Naive thymus-derived CD4-positive, alpha-beta T cell (primary cell): ENCODE results near the gene BCAS3. TPM values are rescaled to one million over a fixed set of nuclear protein-coding genes. Genes with fewer than 3 reads are reported as not detected.
"Not testable (repeated sequence)": the region's sequence is repeated elsewhere in the genome, so short reads cannot be mapped to it uniquely, and the experiment has no call there.

Experiments used
- ATAC-seq: fragments of 150-1000 bp; cut with Tn5 transposase; 2 replicates; pipeline ENCODE4 v1.10.0; 2021; ENCODE audit warnings: mild to moderate bottlenecking, moderate library complexity
- CTCF ChIA-PET: fragments of 350-600 bp; sonication (Branson Sonifier 250); formaldehyde crosslinking; loops from one replicate; lab custom pipeline; 2021; ENCODE audit warnings: antibody characterized with exemption; lab: Charles Lee
- POLR2A ChIA-PET: fragments of 350-600 bp; sonication (Branson Sonifier 250); formaldehyde crosslinking; loops from one replicate; lab custom pipeline; 2021; ENCODE audit warnings: antibody characterized with exemption, inconsistent platforms; lab: Charles Lee
- DNase-seq, 9 donors: peaks; one replicate each; pipeline versions ENCODE4 v3.0.0 to v3.0.0-alpha.2; 2020 to 2022; ENCODE audit warnings: mixed read lengths in 1 of 9
- H3K27ac ChIP-seq: one replicate; pipeline ENCODE4 v1.7.0; 2013; ENCODE audit warnings: mild to moderate bottlenecking, low read depth, low read length, moderate library complexity
- H3K27me3 ChIP-seq, 2 donors: one replicate each; pipeline ENCODE4 v1.7.0; 2013; ENCODE audit warnings: low read length in 2 of 2, mild to moderate bottlenecking in 2 of 2, moderate library complexity in 2 of 2; ENCODE audit not compliant: control insufficient read depth in 2 of 2, insufficient read depth in 2 of 2
- H3K36me3 ChIP-seq, 3 experiments: 1 replicate in 2 of 3; 2 replicates in 1 of 3; pipeline ENCODE4 v1.7.0; 2013; ENCODE audit warnings: low read length in 3 of 3, mild to moderate bottlenecking in 3 of 3, moderate library complexity in 1 of 3; ENCODE audit not compliant: insufficient read depth in 3 of 3, control insufficient read depth in 2 of 3
- H3K4me1 ChIP-seq, 2 donors: one replicate each; pipeline ENCODE4 v1.7.0; 2013; ENCODE audit warnings: low read length in 2 of 2, mild to moderate bottlenecking in 2 of 2, moderate library complexity in 1 of 2; ENCODE audit not compliant: control insufficient read depth in 2 of 2, insufficient read depth in 2 of 2
- H3K4me3 ChIP-seq: 2 replicates; pipeline ENCODE4 v1.7.0; 2013; ENCODE audit warnings: mild to moderate bottlenecking, low read length
- H3K9me3 ChIP-seq, 3 experiments: 1 replicate in 2 of 3; 2 replicates in 1 of 3; pipeline ENCODE4 v1.7.0; 2013; ENCODE audit warnings: low read length in 3 of 3; ENCODE audit not compliant: control insufficient read depth in 2 of 3
- H3K27ac Mint-ChIP-seq, 9 donors: one replicate each; pipeline ENCODE4 v1.8.0; 2020 to 2022; ENCODE audit warnings: mixed read lengths in 9 of 9, mild to moderate bottlenecking in 8 of 9, moderate library complexity in 5 of 9, inconsistent platforms in 2 of 9
- H3K27me3 Mint-ChIP-seq, 5 donors: one replicate each; pipeline ENCODE4 v1.8.0; 2021 to 2022; ENCODE audit warnings: mixed read lengths in 5 of 5, mild to moderate bottlenecking in 1 of 5
- H3K36me3 Mint-ChIP-seq, 5 donors: one replicate each; pipeline ENCODE4 v1.8.0; 2020 to 2022; ENCODE audit warnings: mixed read lengths in 5 of 5, mild to moderate bottlenecking in 3 of 5, inconsistent platforms in 1 of 5
- H3K4me1 Mint-ChIP-seq, 7 donors: one replicate each; pipeline ENCODE4 v1.8.0; 2020 to 2022; ENCODE audit warnings: mixed read lengths in 7 of 7, mild to moderate bottlenecking in 3 of 7, inconsistent platforms in 1 of 7
- H3K4me3 Mint-ChIP-seq, 10 donors: one replicate each; pipeline ENCODE4 v1.8.0; 2020 to 2022; ENCODE audit warnings: mild to moderate bottlenecking in 10 of 10, mixed read lengths in 10 of 10, moderate library complexity in 6 of 10, inconsistent platforms in 2 of 10
- H3K9me3 Mint-ChIP-seq, 11 donors: one replicate each; pipeline ENCODE4 v1.8.0; 2020 to 2022; ENCODE audit warnings: mixed read lengths in 11 of 11, mild to moderate bottlenecking in 4 of 11, inconsistent platforms in 1 of 11, moderate library complexity in 1 of 11
- intact Hi-C, 2 donors: fragments of 100-400 bp; cut with micrococcal nuclease; formaldehyde crosslinking; loops; one replicate each; pipeline ENCODE4 v1.15.1; 2023
- polyA plus RNA-seq, 2 donors: library from polyadenylated mRNA; unstranded; fragments of 300-500 nt; fragmentation: Illumina TruSeq; gene quantifications; one replicate each; pipeline ENCODE4 v1.2.3, GENCODE V29; 2021
- total RNA-seq, 6 experiments: library from RNA in 5 of 6; stranded (reverse) in 5 of 6; gene quantifications; 1 replicate in 5 of 6; 2 replicates in 1 of 6; pipeline ENCODE4 v1.2.3 and lab custom pipeline; 2021 to 2026

Gene BCAS3
- total and polyA plus RNA-seq, 7 experiments from 2014 or later: 18.4 to 57.8 (median 37.5) TPM

DNA sequence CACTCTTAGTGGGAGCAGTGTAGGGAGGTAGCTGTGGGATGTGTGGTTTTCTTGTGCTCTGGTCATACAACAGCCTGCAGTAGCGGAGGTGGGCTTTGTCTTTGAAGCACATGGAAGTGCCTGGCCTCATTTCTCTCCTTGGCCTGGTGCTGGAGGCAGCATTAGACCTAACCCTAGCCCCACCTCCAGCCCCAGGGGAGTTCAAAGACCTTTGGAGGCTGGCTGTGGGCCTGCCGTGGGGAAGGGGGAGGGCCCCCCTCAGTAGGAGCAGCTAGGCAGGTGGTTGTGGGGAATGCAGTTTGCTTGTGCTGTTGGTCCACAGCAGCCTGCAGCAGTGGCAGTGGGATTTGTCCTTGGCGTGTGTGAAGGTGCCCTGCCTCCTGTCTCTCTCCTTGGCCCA lies 91.7 kb downstream of the BCAS3 start:
- H3K27ac ChIP-seq: no peak overlapping the region
- H3K9me3 ChIP-seq: no peaks in the 10 kb centered on the region
- Mint-ChIP-seq H3K27me3 (no peaks in the 10 kb centered on the region), H3K27ac (no peak overlapping the region), H3K36me3 (peaks cover 5 to 32% (median 21%) of the 10 kb centered on the region in 5 donors), H3K4me3 (no peak overlapping the region), H3K9me3 (peaks cover 0 to 11% (median 5%) of the 10 kb centered on the region in 11 donors), H3K4me1 (peaks cover 7 to 24% (median 13%) of the 10 kb centered on the region in 7 donors)
- ATAC-seq (no peak), DNase-seq (no peak)
- no peaks in the 10 kb centered on the region for H3K27me3 ChIP-seq
- no peak overlapping the region for H3K4me3 ChIP-seq
- intact Hi-C loops: no loop called here
- POLR2A ChIA-PET: no interaction called here
- CTCF ChIA-PET: no interaction called here
- H3K36me3 ChIP-seq: no peaks in the 10 kb centered on the region
- H3K4me1 ChIP-seq: no peaks in the 10 kb centered on the region

DNA sequence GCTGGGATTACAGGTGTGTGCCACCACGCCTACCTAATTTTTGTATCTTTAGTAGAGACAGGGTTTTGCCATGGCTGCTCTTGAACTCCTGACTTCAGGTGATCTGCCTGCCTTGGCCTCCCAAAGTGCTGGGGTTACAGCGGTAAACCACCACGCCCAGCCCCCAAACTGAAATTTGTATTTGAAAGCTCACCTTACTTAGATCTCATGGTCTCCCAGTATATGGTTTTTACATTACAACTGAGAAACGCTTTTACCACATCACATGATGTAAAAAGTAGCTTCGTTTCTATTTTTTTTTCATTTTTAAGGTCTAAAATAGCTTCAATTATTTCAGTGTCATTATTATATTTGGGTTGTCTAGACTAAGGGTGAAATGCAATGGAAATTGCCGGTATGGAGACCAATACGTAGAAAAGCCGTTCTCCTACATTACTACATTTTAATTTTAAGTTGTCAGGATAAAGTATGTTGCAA lies 93.3 kb downstream of the BCAS3 start:
- Histone ChIP-seq H3K4me3 (no peak overlapping the region), H3K27me3 (no peaks in the 10 kb centered on the region), H3K9me3 (no peaks in the 10 kb centered on the region), H3K27ac (no peak overlapping the region), H3K4me1 (no peaks in the 10 kb centered on the region), H3K36me3 (no peaks in the 10 kb centered on the region)
- POLR2A ChIA-PET: no interaction called here
- Mint-ChIP-seq H3K4me1 (peaks cover 5 to 19% (median 11%) of the 10 kb centered on the region in 7 donors), H3K27ac (no peak overlapping the region), H3K4me3 (no peak overlapping the region), H3K27me3 (no peaks in the 10 kb centered on the region), H3K9me3 (peaks cover 0 to 7% (median under 1%) of the 10 kb centered on the region in 11 donors), H3K36me3 (peaks cover under 1 to 32% (median 14%) of the 10 kb centered on the region in 5 donors)
- CTCF ChIA-PET: no interaction called here
- ATAC-seq (no peak), DNase-seq (no peak)
- intact Hi-C loops: no loop called here

DNA sequence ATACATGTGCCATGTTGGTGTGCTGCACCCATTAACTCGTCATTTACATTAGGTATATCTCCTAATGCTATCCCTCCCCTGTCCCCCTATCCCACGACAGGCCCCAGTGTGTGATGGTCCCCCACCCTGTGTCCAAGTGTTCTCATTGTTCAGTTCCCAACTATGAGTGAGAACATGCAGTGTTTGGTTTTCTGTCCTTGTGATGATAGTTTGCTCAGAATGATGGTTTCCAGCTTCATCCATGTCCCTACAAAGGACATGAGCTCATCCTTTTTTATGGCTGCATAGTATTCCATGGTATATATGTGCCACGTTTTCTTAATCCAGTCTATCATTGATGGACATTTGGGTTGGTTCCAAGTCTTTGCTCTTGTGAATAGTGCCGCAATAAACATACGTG lies 94.0 kb downstream of the BCAS3 start:
- H3K4me1 ChIP-seq, H3K9me3 Mint-ChIP-seq, CTCF ChIA-PET, POLR2A ChIA-PET, H3K4me3 ChIP-seq, H3K27me3 Mint-ChIP-seq, H3K27ac ChIP-seq, H3K4me3 Mint-ChIP-seq, H3K27me3 ChIP-seq, H3K27ac Mint-ChIP-seq, DNase-seq, H3K9me3 ChIP-seq, H3K36me3 ChIP-seq, ATAC-seq, intact Hi-C loops: not testable (repeated sequence)
- Mint-ChIP-seq H3K36me3 (peaks cover 0 to 27% (median 10%) of the 10 kb centered on the region in 5 donors), H3K4me1 (peaks cover 0 to 14% (median 7%) of the 10 kb centered on the region in 7 donors)

DNA sequence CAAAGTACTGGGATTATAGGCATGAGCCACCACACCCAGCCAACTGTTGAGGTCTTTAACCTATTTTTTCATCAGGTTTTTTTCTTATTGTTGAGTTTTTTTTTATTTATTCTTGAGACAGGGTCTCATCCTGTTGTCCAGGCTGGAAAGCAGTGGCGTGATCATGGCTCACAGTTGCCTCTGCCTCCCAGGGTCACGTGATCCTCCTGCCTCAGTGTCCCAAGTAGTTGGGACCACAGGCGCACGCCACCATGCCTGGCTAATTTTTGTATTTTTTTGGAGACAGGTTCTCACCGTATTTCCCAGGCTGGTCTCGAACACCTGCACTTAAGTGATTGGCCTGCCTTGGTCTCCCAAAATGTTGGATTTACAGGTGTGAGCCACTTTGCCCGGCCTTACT lies 95.9 kb downstream of the BCAS3 start:
- Mint-ChIP-seq H3K4me3 (no peak overlapping the region), H3K27me3 (no peaks in the 10 kb centered on the region), H3K36me3 (peaks cover 0 to 20% (median 6%) of the 10 kb centered on the region in 5 donors), H3K27ac (no peak overlapping the region), H3K4me1 (peaks cover 0 to 7% (median 6%) of the 10 kb centered on the region in 7 donors), H3K9me3 (peaks cover 0 to 5% (median 0%) of the 10 kb centered on the region in 11 donors)
- H3K27ac ChIP-seq: no peak overlapping the region
- DNase-seq (no peak), ATAC-seq (no peak)
- ChIA-PET CTCF (no interaction called here), POLR2A (no interaction called here)
- no peaks in the 10 kb centered on the region for H3K27me3 ChIP-seq
- intact Hi-C loops: no loop called here
- H3K9me3 ChIP-seq: no peaks in the 10 kb centered on the region
- H3K36me3 ChIP-seq: no peaks in the 10 kb centered on the region
- no peaks in the 10 kb centered on the region for H3K4me1 ChIP-seq
- H3K4me3 ChIP-seq: no peak overlapping the region

DNA sequence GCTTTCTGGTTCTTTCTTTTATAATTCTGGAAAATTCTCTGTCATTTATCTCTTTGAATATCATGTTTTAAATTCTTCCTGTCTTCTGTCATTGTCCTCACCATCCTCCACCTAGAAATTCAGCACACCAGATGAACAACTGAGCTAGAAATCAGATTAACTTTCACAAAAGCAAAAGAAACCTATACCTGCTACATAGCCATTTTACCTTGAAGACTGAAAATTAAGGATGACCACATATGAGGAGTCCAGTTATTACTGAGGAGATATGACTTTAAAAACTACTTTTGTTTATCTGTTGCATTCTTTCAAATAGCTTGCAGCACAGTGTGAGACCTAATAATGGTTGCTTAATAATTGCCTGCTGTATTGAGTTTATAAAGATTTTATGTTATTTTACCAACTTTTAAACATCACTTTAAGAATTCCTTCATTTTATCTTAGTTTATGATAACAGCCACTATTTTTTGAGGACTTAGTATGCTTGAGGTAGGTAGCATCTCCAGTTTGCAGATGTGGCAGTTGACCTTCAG lies 104.3 kb downstream of the BCAS3 start:
- no peaks in the 10 kb centered on the region for H3K27me3 Mint-ChIP-seq
- no peak for DNase-seq
- Histone ChIP-seq H3K36me3 (no peaks in the 10 kb centered on the region), H3K27ac (no peak overlapping the region), H3K4me3 (no peak overlapping the region), H3K27me3 (no peaks in the 10 kb centered on the region), H3K4me1 (no peaks in the 10 kb centered on the region), H3K9me3 (no peaks in the 10 kb centered on the region)
- intact Hi-C loops: no loop called here
- H3K4me3 Mint-ChIP-seq: no peak overlapping the region
- H3K9me3 Mint-ChIP-seq: no peaks in the 10 kb centered on the region
- no peak for ATAC-seq
- ChIA-PET POLR2A (no interaction called here), CTCF (no interaction called here)
- no peak overlapping the region for H3K27ac Mint-ChIP-seq
- H3K4me1 Mint-ChIP-seq: peaks cover 0 to 4% (median 0%) of the 10 kb centered on the region in 7 donors
- peaks cover 0 to 11% (median 6%) of the 10 kb centered on the region in 5 donors for H3K36me3 Mint-ChIP-seq

DNA sequence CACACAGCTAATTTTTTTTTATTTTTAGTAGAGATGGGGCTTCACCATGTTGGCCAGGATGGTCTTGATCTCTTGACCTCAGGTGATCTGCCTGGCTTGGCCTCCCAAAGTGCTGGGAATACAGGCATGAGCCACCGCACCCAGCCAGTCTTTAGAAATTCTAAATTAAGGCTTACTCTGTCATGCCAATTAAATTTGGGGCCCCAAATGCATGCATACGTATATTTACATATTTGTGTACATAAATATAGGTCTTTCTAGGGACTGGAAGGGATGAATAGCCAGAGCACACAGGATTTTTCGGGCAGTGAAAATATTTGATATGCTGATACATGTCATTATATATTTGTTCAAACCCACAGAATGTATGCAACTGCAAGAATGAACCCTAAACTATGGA lies 105.1 kb downstream of the BCAS3 start:
- H3K4me1 ChIP-seq: no peaks in the 10 kb centered on the region
- H3K36me3 ChIP-seq: no peaks in the 10 kb centered on the region
- intact Hi-C loops: no loop called here
- H3K4me3 Mint-ChIP-seq: no peak overlapping the region
- ATAC-seq (no peak), DNase-seq (no peak)
- no peak overlapping the region for H3K27ac ChIP-seq
- CTCF ChIA-PET: no interaction called here
- H3K36me3 Mint-ChIP-seq: peaks cover 0 to 7% (median 2%) of the 10 kb centered on the region in 5 donors
- H3K4me1 Mint-ChIP-seq: peaks cover 0 to 5% (median 3%) of the 10 kb centered on the region in 7 donors
- no peak overlapping the region for H3K4me3 ChIP-seq
- POLR2A ChIA-PET: no interaction called here
- no peaks in the 10 kb centered on the region for H3K27me3 ChIP-seq
- H3K27me3 Mint-ChIP-seq: peaks cover 0 to 4% (median 0%) of the 10 kb centered on the region in 5 donors
- no peaks in the 10 kb centered on the region for H3K9me3 ChIP-seq
- no peaks in the 10 kb centered on the region for H3K9me3 Mint-ChIP-seq
- no peak overlapping the region for H3K27ac Mint-ChIP-seq

DNA sequence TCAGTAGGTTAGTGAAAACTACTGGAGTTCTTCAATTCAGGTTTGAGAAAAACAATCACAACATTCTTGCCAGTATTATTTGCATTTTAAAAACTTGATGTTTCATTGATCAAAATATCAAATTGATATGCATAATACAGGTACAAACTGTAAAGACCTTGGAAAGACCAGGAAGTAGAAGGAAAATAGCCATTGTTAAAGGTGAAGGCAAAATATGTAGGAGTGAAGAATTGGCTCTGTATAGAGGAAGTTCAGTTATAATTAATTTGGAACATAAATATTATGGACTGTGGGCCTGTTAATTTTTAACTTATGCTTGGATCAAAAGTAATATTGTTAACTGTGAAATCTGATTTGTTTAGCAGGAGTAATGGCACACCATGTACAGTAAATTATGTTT lies 112.6 kb downstream of the BCAS3 start:
- no peak for DNase-seq
- H3K36me3 Mint-ChIP-seq: peaks cover 0 to 14% (median 0%) of the 10 kb centered on the region in 5 donors
- H3K4me3 Mint-ChIP-seq: no peak overlapping the region
- Histone ChIP-seq H3K4me3 (no peak overlapping the region), H3K9me3 (no peaks in the 10 kb centered on the region), H3K36me3 (no peaks in the 10 kb centered on the region), H3K4me1 (no peaks in the 10 kb centered on the region), H3K27me3 (no peaks in the 10 kb centered on the region), H3K27ac (no peak overlapping the region)
- CTCF ChIA-PET: no interaction called here
- H3K4me1 Mint-ChIP-seq: peaks cover 0 to 6% (median 4%) of the 10 kb centered on the region in 7 donors
- no peak for ATAC-seq
- POLR2A ChIA-PET: no interaction called here
- H3K27ac Mint-ChIP-seq: no peak overlapping the region
- H3K9me3 Mint-ChIP-seq: peaks cover 0 to 5% (median 0%) of the 10 kb centered on the region in 11 donors
- intact Hi-C loops: loop anchor here in 1 of 2 donors (10.0 kb wide), 1 partner anchor 55 kb away; no protein-coding TSS in a partner anchor
- peaks cover 0 to 4% (median 0%) of the 10 kb centered on the region in 5 donors for H3K27me3 Mint-ChIP-seq
